GM21529 (cell line): Measurements from ENCODE around the gene PPP2R2D.
A peak's percentile ranks its signal among the peaks of the same experiment; 100 is the strongest.

Source experiments
- ATAC-seq: cut with Tn5 transposase; IDR thresholded peaks from one replicate; pipeline ENCODE4 v1.9.1; 2021; ENCODE audit not compliant: unreplicated experiment

The PPP2R2D gene

GRCh38 chr10:131886237-131886636 is 14.6 kb upstream of the PPP2R2D start:
- ATAC-seq = no peak

GRCh38 chr10:131888186-131888604 is 12.6 kb upstream of the PPP2R2D start:
- ATAC-seq = no peak

GRCh38 chr10:131889755-131890154 is 11.1 kb upstream of the PPP2R2D start:
- no peak for ATAC-seq

- no peak for ATAC-seq
Measured at GRCh38 chr10:131890276-131891195, 10.3 kb upstream of the PPP2R2D start.

- no peak for ATAC-seq
Measured at GRCh38 chr10:131891196-131891928, 9.4 kb upstream of the PPP2R2D start.

GRCh38 chr10:131891929-131892805 is 8.6 kb upstream of the PPP2R2D start:
- ATAC-seq = no peak

GRCh38 chr10:131892806-131893675 is 7.8 kb upstream of the PPP2R2D start:
- no peak for ATAC-seq

- ATAC-seq = no peak
Measured at GRCh38 chr10:131895116-131895515, 5.7 kb upstream of the PPP2R2D start.

- ATAC-seq = no peak
Measured at GRCh38 chr10:131896403-131896802, 4.4 kb upstream of the PPP2R2D start.

- ATAC-seq = no peak
Measured at GRCh38 chr10:131897297-131897899, 3.4 kb upstream of the PPP2R2D start.

- ATAC-seq = no peak
Measured at GRCh38 chr10:131898061-131898460, 2.7 kb upstream of the PPP2R2D start.

- no peak for ATAC-seq
Measured at GRCh38 chr10:131898713-131899112, 2.1 kb upstream of the PPP2R2D start.

- no peak for ATAC-seq
Measured at GRCh38 chr10:131899116-131899690, 1.6 kb upstream of the PPP2R2D start.

- no peak for ATAC-seq
Measured at GRCh38 chr10:131899695-131900349, 986 bp upstream of the PPP2R2D start.

GRCh38 chr10:131901181-131901829 is 497 bp downstream of the PPP2R2D start:
- peak; percentile 28 for ATAC-seq

- ATAC-seq = no peak
Measured at GRCh38 chr10:131902211-131902610, 1.4 kb downstream of the PPP2R2D start.

GRCh38 chr10:131902691-131903090 is 1.9 kb downstream of the PPP2R2D start:
- no peak for ATAC-seq

GRCh38 chr10:131905267-131905571 is 4.4 kb downstream of the PPP2R2D start:
- no peak for ATAC-seq
